Right forelimb (tissue), 1 donor: ENCODE measurements around the gene PRKAR1B.
A peak's percentile ranks its signal among the peaks of the same experiment; 100 is the strongest.
"Not testable (repeated sequence)": the region's sequence is repeated elsewhere in the genome, so short reads cannot be mapped to it uniquely, and the experiment has no call there.

Experiments used
- DNase-seq: peaks from one replicate; pipeline ENCODE4 v3.0.0-alpha.2; 2018

The PRKAR1B gene

DNA sequence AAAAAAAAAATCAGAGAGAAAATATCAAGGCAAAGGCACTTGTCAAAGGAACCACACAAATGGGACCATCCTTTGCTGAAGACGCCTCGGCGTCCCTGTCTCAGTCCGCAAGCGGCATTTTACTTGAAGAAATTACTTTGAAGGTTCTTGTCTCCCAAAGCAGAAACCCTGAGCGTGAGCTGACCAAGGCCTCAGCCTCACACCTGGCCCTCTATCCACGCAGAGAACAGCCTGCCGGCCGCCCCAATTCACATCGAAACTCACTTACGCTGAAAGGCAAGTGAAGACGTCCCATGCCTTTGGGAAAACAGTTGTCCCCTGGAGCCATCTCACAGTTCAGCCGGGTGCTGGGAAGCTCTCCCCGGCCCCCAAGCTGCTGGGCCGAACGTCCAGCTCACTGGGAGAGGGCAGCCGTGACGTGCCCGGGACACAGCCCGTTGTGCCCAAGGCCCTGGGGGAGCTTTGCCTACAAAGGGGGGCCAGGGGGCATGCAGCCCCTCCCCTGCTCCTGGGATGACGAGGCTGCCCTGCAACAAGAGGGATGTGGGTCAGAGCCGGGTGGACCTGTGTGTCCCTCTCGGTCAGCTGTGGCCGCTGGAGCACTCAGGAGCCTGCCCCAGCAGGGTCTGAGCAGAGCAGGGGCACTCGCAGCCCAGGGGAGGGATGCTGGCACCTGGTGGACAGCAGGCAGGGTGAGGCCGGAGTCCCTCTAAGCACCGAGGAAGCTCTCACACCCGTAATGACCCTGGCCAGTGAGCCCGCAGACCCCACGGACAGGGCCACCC, 157.8 kb downstream of the PRKAR1B start:
- no peak for DNase-seq

DNA sequence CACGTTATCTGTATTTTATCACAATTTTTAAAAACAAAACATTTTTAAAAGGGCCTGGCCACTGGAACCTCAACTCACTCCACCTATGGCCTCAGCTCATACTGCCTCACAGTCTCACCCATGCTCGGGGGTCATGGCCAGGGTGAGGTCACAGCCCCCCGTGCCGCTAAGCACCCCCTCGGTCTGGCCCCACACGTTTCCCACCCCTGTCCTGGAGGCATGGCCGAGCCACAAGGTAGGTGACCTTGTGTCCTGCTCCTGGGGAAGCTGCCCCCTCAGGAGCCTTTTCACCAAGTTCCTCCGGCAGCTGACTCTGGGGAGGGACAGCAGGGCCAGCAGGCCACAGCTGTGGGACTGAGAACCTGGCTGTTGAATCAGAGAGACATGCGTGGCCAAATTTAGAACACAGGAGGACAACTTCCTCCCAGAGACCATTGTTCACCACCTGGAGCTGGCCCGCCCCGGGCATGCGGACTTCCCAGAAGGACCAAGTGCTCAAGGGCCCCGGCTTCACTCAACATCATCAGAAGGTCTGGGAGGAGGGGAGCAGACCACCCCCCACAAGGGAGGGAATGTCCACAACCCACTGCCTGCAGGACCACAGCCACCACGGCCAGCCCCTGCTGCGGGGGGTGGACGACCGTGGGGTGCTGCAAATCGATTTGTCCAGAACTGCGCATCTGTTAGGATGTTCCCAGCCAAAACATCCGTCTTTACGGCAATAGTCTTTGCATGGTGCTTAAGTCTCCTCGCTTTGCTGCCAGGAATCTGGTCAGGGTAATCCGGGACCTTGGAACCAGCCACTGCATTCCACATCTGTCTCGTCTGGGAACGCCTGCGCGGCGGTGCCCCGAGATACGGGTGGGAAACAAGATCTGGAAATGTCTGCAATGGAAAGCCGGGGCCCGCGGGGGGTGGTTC, 158.8 kb downstream of the PRKAR1B start:
- peak; percentile 79 for DNase-seq

DNA sequence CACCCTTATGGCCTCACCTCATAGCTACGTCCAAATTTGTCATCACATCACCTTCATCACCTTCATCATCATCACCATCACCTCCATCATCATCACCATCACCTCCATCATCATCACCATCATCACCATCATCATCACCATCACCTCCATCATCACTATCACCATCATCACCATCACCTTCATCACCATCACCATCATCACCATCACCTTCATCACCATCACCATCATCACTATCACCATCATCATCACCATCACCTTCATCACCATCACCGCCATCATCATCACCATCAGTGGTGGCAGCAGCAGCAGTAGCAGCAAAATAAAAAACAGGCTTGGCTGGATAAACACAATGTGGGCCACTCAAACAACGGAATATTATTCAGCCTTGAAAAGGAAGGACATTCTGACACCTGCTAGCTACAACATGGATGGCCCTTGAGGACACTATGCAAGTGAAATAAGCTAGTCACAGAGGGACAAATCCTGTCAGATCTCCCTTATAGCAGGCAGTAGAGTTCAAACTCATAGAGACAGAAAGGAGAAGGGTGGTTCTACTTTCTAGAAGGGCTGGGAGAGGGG, 159.7 kb downstream of the PRKAR1B start:
- DNase-seq: no peak

DNA sequence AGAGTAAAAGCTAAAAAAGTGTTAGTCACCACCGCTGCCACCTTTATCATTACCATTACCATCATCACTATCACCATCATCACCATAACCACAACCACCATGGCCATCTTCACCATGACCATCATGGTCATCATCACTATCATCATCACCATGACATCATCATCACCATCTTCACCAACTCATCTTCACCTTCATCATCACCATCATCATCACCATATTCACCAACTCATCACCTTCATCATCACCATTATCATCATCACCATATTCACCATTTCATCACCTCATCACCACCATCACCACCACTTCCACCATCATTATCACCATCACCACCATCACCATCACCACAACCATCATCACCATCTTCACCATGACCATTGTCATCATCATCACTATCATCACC, 161.0 kb downstream of the PRKAR1B start:
- no peak for DNase-seq

DNA sequence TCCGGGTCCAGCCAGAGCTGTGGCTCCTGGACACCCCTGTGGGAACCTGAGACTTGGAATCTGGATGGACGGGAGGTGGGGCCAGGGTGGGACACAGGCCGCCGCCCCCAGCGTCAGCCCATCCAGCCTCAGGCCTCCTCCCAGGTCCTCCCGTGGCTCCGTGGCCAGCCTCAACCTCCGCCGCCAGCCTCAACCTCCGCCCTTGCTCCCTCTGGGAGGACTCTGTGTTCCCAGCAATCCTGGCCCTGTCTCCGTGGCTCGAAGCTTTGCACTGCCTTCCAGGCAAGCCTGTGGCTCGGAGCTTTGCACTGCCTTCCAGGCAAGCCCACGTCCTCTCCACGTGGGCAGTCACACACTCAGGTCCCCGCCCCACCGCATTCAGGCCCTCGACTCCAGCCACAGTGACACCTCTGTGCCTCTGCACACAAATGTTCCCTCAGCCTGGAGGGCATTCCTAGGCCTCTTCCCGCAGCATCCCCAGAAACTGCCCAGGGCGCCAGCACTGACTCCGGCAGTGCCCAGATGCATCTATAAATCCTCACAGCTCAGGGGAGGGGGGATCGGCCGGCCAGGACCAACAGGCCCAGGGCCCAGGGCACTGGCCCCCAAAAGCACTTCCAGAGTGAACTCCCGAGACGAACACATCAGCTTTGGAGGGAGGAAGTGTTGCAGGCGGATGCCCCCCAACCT, 162.8 kb downstream of the PRKAR1B start:
- DNase-seq: no peak

DNA sequence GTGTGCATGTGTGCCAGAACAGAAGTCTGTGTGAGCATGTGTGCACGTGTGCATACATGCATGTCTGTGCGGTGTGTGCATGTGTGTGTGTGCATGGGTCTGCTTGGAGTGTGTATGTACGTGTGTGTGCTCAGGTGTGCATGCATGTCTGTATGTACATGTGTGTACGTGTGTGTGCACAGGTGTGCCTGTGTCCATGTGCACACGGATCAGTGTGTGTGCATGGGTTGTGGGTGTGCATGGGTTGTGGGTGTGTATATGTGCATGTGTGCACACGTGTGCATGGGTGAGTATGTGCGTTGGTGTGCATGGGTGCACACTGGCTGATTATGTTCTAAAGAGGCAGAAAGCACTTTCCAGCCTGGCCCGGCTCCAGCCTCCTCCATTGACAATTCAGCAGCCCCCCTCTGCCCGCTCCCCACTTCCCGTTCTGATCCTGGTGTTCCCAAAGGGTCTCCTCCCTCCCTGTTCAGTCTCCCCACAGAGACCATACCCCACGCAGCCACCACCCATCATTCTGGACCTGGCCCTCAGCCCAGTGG, 163.4 kb downstream of the PRKAR1B start:
- no peak for DNase-seq

DNA sequence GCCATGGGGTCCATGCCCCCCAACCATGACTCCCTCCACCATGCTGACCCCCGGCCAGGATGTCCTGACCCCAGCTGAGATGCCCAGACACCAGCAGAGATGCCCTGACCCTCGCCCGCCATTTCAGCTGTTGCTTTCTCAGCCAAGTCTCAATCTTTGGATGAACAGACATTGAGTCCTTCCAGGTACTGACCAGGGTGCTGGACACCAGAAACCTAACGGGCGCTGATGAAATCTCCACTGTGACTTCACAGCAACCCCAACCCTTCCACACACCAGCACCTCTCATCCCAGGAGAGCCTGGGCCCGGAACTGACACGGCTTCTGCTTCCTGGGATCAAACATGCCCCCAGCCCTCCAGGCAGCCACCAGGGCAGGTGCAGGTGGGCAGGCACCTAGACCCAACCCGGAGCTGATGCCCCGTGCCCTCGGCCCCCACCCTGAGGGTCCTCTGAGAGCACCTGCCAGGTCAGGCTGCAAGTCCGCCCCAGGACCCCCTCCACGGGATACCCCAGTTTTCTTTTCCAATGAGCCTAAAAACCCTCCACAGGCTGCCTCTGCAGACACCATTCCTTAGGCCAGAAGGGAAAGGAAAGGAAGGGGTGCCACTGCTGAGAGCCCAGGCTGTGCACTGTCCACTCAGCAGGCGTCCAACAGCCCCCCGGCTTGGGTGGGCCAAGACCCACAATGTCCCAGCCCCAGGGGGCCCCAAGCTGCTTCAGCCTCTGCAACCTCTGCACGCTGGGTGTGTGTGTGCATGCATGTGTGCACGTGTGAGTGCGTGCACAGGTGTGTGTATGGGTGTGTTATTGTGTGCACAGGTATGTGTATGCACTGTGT, 164.1 kb downstream of the PRKAR1B start:
- no peak for DNase-seq

DNA sequence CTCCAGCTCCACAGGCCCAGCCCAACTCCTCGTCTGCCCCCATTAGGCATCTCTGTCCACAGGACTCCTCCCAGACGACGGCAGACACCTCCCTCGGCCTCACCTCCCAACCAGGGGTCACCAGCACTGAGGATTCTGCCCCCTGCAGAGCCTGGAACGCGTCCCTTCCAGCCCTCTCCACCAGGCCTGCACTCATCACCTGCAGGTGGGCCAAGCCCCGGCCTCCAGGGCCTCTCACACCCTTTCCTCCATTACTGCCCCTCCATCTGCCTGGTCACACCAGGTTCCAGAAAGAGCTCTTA, 164.8 kb downstream of the PRKAR1B start:
- DNase-seq: no peak

DNA sequence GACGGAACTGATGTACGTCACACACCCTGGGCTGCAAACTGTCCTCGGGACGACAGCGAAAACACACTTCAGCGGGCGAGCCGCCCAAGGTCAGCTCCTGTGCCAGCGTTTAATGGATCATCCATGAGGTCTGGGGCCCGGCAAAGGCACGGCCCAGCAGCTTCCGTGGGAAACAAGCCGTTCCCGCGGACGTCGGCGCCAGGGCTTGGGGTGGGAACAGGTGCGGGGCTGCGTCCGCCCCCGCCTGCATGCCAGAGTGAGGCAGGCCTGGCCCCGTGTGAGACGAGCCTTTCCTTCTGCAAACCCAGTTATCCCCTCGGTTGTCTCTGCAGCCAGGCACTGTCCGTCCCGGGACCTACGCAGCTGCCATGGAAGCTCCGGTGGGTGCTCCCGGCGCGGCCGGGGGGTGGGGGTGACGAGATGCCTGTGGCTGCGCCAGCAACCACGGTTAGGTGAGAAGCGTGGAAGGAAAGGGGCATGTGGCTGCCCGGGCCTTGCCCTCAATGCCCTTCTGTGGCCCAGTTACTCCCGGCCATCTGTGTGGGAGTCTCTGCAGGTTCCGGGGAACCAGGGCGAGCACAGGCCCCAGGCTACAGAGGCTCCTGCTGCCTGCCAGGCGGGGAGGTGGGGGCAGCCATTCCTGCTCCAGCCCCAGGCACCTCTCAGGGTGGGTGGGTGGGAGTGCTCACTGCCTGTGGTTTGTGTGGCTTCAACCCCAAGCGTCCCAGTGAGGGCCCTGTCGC, 165.3 kb downstream of the PRKAR1B start:
- DNase-seq: no peak

DNA sequence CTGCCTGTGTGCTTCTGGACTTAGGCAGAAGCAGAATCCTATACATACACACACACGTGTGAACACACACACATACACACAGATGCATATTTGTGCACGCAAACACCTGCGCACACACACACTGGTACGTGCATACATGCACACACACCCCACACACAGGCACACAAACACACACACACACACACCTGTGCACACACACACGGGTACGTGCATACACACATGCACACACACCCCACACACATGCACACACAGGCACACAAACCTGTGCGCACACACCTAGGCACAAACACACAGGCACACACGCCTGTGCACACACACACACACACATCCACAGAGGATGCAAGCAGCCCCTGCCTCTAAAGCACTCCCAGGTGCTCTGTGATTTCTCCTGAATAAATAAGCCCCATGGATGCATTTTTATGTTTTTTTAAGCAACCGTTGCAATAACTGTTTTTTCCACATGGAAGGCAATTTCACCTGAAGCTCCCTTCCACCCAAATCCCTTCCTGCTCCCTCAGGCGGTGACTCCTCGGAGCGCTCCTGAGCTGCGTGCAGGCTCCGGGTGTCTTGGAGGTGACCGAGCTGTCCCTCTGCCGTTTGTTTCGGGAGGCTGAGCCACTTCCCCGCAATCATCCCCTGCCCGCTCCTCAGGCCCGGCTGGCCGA, 166.0 kb downstream of the PRKAR1B start:
- no peak for DNase-seq

DNA sequence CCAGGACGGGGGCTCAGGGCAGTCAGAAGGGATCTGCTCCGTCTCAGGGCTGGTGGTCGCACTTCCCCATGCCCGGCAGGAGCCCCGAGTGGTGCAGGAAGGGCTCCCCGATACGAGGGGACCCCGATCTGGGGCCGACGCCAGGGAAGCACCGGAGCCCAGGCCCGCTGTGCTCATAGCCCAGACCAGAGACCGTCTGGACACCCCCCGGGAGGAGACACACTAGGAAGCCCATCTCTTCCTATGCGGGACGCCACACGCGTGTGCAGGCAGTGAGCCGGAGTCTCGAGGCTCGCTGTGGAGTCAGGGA, 167.7 kb downstream of the PRKAR1B start:
- DNase-seq: no peak

DNA sequence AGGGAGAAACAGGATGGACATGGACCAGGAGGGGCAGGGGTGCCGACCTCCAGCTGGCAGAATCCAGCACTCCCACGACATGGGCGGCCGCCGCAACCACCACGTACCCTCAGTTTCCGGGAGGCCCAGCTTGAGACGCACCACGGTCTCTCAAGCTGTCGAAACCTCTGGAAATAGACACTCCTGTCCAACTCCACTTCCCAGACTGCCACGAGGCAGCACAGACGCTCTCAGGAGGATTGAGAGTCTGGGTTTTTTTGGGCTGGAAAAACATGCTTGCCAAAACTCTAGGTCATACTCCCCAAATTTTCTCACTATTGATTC, 169.6 kb downstream of the PRKAR1B start:
- no peak for DNase-seq

DNA sequence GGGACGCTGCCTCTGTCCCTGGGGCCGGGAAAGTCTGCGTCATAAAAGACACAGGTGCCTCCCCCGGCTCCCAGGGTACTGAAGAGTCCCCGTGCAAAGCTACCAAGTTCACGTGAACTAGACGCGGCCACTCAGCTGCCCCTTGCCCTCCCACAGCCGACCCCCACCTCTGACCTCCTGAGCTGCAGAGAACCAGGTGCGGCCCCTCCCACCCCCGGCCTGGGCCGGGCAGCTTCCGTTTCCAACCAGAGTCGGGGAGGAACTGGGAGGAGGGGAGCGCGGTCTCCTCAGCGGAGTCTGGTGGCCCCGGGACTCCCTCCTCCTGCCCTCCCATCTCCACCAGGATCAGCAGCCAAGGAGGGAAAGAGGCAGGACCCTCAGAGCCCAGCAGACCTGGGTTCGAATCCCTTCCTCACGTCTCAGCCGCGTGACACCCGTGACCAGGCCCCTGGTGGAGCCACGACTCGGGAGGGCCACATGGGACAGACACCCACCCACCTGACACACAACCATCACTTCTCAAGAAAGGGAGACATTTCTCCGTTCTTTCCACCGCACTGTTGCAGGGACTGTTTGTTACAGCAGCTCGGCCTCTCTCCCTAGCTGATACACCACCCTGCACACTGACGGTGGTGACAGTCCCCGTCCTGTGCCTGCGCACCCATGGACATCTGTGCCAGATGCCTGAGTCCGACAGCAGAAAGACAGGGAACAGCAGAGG, 170.1 kb downstream of the PRKAR1B start:
- no peak for DNase-seq

DNA sequence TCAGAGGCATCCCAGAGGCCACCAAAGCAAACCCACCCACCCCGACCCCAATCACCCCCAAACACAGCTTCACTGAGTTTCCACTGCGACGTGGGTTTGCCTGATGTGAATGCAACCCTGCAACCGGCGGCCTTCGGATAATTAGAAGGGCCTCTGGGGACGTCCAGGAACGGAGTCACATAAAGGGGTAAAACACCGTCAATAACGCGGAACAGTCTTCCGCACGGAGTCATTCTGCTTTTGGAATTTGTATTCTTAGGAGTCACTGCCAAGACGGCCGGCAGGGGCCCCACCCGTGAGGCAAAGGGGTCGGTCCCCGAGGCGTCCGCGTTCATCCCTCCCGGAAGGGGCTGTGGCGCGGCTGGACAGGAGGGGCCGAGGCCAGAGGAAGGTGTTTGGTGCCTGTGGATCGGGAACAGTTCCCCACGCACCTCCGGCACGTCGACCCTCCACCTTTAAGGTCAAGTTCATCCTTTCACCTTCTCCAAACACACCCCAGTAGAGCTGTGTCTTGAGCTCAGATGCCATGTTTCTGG, 170.7 kb downstream of the PRKAR1B start:
- DNase-seq: no peak

DNA sequence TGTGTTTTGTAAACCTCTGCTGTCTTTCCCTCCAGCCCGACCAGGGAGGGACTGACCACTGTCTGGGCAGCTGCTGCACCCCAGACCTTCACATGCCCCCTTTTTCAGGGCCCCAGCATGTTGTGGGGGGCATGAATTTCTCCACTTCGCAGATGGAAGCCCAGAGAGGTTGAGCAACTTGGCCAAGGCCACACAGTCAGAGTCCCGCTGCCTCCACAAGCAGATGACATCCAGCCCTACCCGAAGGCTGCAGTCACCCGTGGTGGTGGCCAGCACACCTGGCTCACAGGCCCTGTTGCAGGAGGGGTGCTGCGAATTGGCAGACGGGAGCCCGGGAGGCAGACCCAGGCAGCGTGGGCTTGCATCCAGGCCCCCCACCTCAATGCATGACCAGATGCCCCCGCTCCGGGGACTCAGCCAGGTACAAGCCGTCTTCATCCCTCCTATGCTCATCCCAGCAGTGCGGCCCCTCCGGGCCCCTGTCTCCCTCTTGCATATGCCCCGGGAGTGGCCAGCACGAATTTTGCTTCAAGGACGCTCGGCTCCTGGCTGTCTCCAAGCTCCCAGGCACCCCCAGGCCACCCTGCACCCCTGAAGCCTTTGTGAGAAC, 171.4 kb downstream of the PRKAR1B start:
- DNase-seq: no peak

DNA sequence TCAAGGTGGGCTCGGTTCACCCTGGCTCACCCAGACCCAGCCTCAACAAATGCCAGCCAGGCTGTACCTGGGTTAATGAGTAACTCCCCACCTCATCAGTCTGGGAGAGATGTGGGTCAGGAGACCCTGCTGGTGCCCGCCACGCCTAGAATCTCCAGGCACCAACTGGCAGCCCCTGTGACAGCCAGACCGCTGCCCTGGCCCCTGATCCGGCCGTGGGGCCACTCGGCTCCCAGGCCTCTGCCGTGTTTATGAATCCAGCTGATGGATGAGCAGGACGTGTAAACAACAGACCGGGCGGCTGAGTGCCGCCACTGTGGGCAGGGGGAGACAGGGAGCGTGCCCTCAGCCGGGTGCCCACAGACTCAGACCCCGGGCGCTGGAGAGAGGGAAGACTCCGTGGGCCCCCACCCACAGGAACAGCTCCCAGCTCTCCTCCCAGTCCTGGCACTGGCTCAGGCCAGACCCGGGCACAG, 173.4 kb downstream of the PRKAR1B start:
- DNase-seq: no peak

DNA sequence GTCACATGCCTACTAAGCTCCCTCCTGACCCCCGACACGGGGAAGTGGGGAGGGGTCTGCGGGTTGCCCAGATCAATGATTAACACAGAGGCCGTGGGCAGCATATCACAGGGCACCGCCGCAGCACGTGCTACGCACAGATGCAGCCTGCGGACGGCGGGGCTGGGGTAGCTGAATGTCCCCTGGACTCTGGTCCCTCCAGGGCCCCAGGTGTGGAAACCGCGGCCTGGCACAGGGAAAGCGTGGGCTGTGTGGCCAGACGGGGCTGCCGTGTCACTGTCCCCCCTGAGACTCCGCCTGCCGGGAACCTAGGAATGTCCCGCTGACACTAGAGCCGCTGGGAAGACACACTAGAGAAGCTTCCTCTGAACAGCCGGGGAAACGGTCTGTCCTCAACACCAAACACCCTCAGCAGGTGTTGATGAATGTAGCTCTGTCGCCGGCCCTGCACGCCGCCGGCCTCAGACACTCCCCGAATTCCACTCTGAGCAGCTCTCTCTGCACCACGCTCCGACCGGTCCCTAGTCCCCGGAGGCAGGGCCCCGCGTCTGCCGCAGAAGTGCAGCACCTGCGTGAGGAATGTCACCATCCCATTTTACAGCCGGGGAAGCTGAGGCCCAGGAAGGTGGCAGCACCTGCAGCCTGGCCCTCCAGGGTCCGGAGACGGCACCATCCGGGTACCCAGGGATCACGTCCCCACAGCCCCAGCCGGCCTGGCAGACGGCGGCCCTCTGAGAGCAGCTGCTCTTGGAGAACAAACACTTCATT, 174.0 kb downstream of the PRKAR1B start:
- no peak for DNase-seq

DNA sequence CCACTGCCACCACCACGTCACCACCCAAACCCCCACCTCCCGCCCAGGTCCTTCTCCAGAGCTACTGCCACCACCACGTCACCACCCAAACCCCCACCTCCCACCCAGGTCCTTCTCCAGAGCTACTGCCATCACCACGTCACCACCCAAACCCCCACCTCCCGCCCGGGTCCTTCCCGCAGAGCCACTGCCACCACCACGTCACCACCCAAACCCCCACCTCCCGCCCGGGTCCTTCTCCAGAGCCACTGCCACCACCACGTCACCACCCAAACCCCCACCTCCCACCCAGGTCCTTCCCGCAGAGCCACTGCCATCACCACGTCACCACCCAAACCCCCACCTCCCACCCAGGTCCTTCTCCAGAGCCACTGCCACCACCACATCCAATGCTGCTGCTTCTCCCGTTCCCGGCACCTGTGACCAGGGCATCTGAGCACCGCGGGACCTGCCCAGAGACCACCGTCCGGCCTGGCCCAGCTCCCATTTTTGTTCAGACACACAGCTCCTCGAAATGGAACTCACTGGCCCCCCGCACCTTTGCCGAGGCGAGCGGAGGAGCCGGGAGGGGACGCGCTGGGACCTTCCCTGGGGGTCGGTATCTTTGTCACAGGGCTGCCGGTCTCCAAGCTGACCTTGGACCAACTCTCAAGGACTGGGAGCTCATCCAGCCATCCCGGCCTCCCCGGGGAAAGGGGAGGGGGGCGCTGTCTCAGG, 174.8 kb downstream of the PRKAR1B start:
- not testable (repeated sequence) for DNase-seq
